Epithelial cell of proximal tubule (primary cell): ENCODE data around the gene OR7E24. TPM values are rescaled to one million over a fixed set of nuclear protein-coding genes. Genes with fewer than 3 reads are reported as not detected.
"Not testable (repeated sequence)": the region's sequence is repeated elsewhere in the genome, so short reads cannot be mapped to it uniquely, and the experiment has no call there.

Experiments used
- DNase-seq: peaks from one replicate; pipeline ENCODE4 v3.0.0-alpha.2; 2011; ENCODE audit warnings: low read depth
- H3K4me3 ChIP-seq: 2 replicates; pipeline ENCODE4 v1.5.1; 2011; ENCODE audit warnings: low read depth, mild to moderate bottlenecking, low read length
- total RNA-seq: library from RNA; depleted of rRNA; stranded (reverse); fragments of >200 nt; gene quantifications from 2 replicates; pipeline ENCODE4 v1.2.3, GENCODE V29; 2015
- TF ChIP-seq, protein P1 (sequence below): conservative IDR thresholded peaks from 2 replicates; pipeline ENCODE4 v1.5.1; 2012; ENCODE audit warnings: low read depth, mild to moderate bottlenecking, low read length

Gene OR7E24
- total RNA-seq: not detected in 2 replicates

DNA sequence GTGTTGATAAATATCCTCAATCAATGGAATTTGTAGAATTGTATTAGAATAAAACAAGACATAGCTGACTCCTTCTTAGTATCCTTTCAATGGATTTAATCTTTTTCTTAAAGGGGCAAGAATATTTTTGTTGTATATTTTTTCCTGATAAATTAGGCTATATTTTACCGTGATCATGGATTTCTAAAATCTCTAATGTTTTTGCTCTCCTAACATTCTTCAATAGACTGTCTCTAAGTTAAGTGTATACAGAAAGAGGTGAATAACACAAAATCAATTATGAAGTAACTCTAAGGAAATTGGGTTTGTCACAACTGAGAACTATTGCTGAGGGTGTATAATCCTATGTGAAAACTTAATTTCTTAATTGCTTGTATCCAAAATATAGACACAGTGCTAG is at the start of gene OR7E24:
Gene OR7E24 (plus strand): TSS at position 301 of the 400 bp plus-strand sequence. CDS start 114 bp downstream, outside the sequence.
- H3K4me3 ChIP-seq: no peak within 1 kb of the TSS
- TF ChIP-seq, protein P1, sequence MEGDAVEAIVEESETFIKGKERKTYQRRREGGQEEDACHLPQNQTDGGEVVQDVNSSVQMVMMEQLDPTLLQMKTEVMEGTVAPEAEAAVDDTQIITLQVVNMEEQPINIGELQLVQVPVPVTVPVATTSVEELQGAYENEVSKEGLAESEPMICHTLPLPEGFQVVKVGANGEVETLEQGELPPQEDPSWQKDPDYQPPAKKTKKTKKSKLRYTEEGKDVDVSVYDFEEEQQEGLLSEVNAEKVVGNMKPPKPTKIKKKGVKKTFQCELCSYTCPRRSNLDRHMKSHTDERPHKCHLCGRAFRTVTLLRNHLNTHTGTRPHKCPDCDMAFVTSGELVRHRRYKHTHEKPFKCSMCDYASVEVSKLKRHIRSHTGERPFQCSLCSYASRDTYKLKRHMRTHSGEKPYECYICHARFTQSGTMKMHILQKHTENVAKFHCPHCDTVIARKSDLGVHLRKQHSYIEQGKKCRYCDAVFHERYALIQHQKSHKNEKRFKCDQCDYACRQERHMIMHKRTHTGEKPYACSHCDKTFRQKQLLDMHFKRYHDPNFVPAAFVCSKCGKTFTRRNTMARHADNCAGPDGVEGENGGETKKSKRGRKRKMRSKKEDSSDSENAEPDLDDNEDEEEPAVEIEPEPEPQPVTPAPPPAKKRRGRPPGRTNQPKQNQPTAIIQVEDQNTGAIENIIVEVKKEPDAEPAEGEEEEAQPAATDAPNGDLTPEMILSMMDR: no peak
- DNase-seq: no peak

DNA sequence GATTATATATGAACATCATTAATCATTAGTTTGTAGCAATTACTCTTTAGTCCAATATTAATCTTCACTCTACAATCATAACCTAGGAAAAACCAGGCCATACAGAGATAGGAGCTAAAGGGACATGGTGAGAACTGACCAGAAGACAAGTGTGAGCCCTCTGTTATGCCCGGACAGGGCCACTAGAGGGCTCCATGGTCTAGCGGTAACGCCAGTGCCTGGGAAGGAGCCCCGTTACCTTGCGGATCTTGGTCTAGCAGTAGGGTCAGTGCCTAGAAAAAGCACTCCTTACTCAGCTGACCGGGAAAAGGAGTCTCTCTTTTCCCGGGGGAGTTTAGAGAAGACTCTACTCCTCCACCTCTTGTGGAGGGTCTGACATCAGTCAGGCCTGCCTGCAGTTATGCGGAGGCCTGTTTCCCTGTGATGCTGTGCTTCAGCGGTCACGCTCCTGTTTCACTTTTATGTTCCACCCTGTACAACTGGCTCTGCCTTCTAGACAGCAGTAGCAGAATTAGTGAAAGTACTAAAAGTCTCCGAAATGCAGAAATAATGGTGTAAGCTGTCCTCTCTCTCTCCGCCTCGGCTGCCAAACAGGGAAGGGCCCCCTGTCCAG is 45.1 kb upstream of the OR7E24 start:
- TF ChIP-seq, protein P1: peak; percentile 80
- peak; percentile 10 for DNase-seq
- H3K4me3 ChIP-seq: peak overlapping the region; percentile 59

DNA sequence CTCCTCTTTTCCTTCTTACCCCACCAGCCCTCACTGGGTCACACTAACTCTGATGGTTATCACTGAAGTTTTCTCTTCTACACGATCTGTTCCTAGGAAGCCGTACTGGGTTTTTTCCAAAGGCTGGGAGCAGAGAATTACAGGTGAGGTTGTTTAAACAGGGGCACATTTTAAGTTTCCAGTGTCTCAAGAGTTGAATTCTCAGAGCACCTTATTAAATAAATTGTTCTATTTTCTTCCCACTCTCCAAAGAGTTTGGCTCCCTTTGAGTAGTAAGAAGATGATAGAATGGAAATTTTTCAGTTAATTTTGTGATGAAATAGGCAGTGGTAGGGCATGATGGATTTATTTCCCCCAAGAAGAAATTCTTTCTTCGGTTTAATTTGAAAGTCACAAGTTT is 31.2 kb upstream of the OR7E24 start, which contains the start of gene OR7D4:
Gene OR7D4 (minus strand): TSS at position 101 of the 400 bp plus-strand sequence. CDS start 4,752 bp downstream, outside the sequence.
- TF ChIP-seq, protein P1: no peak
- DNase-seq: no peak

DNA sequence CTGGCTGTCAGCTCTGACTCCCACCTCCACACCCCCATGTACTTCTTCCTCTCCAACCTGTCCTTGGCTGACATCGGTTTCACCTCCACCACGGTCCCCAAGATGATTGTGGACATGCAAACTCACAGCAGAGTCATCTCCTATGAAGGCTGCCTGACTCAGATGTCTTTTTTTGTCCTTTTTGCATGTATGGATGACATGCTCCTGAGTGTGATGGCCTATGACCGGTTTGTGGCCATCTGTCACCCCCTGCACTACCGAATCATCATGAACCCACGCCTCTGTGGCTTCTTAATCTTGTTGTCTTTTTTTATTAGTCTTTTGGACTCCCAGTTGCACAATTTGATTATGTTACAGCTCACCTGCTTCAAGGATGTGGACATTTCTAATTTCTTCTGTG is 506 bp downstream of the OR7E24 start:
- no peak for DNase-seq
- H3K4me3 ChIP-seq: no peak overlapping the region
- TF ChIP-seq, protein P1: no peak

More for the DNA sequence above, 31.2 kb upstream of the OR7E24 start, which contains the start of gene OR7D4:
- H3K4me3 ChIP-seq: no peak within 1 kb of the TSS

DNA sequence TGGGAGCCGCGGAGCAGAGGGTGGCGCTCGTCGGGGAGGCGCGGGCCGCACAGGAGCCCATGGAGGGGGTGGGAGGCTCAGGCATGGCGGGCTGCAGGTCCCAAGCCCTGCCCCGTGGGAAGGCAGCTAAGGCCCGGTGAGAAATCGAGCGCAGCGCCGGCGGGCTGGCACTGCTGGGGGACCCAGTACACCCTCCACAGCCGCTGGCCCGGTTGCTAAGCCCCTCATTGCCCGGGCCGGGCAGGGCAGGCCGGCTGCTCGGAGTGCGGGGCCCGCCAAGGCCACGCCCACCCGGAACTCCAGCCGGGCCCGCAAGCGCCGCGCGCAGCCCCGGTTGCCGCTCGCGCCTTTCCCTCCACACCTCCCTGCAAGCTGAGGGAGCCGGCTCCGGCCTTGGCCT is 32.8 kb downstream of the OR7E24 start:
- H3K4me3 ChIP-seq, DNase-seq: not testable (repeated sequence)

DNA sequence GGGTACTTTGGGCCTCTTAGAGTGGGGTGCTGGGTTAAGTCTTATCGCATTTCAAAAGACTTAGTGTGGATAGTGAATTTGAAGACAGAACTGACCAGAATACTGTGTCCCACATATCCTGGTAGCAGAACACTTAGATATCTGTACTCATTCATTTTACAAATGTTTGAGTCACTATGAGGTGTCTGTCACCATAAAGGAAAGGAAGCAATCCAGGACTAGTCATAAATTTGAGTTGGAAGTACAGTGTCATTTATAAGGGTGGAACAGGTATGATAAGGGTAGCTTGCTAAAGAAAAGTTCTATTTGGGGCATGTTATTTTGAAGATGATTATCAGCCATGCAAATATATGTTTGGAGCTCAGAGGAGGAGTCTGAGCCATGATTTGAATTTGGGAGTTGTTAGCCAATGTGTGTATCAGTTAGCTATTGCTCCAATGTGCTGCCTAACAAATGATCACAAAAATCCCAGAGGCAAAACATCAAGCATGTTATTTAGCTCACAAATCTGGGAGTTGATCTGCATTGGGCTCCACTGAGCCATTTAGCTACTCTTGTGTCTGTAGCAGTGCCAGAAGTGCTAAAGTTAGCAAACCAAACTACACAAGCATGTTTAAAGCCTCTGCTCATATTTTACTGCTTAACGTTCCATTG is 38.6 kb downstream of the OR7E24 start:
- TF ChIP-seq, protein P1: no peak
- no peak overlapping the region for H3K4me3 ChIP-seq
- DNase-seq: no peak

DNA sequence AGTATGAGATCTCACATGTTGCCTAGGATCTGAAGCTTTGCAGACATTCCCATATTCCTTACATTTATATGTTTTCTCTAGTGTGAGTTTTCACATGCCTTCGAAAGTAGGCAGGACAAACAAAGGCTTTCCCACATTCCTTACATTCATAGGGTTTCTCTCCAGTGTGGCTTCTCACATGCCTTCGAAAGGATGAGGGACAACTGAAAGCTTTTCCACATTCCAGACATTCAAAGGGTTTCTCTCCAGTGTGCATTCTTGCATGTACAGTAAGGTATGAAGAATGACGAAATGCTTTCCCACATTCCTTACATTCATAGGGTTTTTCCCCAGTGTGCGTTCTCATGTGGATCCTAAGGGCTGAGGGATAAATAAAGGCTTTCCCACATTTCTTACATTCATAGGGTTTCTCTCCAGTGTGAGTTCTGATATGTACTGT is 44.7 kb downstream of the OR7E24 start:
- TF ChIP-seq, protein P1: no peak
- no peak overlapping the region for H3K4me3 ChIP-seq
- no peak for DNase-seq
